Fibroblast of lung (primary cell): ENCODE measurements around the gene HGFAC.

Source experiments
- EZH2 ChIP-seq: IDR thresholded peaks from 2 replicates; pipeline ENCODE4 v1.5.1; 2012; ENCODE audit warnings: low read length, control low read depth, mild to moderate bottlenecking; ENCODE audit errors: missing control alignments
- TF ChIP-seq, protein P1 (sequence below), 2 donors: IDR thresholded peaks in 1 of 2; conservative IDR thresholded peaks in 1 of 2; 1 replicate in 1 of 2; 2 replicates in 1 of 2; pipeline ENCODE4 v1.5.1; 2011 to 2012; ENCODE audit warnings: low read length in 2 of 2, control low read depth in 1 of 2, inconsistent platforms in 1 of 2, low read depth in 1 of 2, mild to moderate bottlenecking in 1 of 2

- TF ChIP-seq, protein P1, sequence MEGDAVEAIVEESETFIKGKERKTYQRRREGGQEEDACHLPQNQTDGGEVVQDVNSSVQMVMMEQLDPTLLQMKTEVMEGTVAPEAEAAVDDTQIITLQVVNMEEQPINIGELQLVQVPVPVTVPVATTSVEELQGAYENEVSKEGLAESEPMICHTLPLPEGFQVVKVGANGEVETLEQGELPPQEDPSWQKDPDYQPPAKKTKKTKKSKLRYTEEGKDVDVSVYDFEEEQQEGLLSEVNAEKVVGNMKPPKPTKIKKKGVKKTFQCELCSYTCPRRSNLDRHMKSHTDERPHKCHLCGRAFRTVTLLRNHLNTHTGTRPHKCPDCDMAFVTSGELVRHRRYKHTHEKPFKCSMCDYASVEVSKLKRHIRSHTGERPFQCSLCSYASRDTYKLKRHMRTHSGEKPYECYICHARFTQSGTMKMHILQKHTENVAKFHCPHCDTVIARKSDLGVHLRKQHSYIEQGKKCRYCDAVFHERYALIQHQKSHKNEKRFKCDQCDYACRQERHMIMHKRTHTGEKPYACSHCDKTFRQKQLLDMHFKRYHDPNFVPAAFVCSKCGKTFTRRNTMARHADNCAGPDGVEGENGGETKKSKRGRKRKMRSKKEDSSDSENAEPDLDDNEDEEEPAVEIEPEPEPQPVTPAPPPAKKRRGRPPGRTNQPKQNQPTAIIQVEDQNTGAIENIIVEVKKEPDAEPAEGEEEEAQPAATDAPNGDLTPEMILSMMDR (conservative IDR thresholded peaks at IDR 0.05 in 1 of 2, IDR thresholded peaks at IDR 0.05 in 1 of 2; ENCODE audit: low read depth in 1 of 2, low read length in 2 of 2), result no peak
- TF ChIP-seq EZH2, result no peak
Observed at GRCh38 chr4:3433138-3433869, 8.5 kb upstream of the HGFAC start.
